Bronchial epithelial cell (primary cell): ENCODE results near the gene SLC4A8. TPM values are rescaled to one million over a fixed set of nuclear protein-coding genes. Genes with fewer than 3 reads are reported as not detected.

Source experiments
- DNase-seq: peaks from one replicate; pipeline ENCODE4 v3.0.0-alpha.2; 2010; ENCODE audit warnings: low read depth
- FAIRE-seq: peaks from 2 replicates; lab custom pipeline; 2011; peaks lifted over from hg19 to GRCh38; lab: Jason Lieb, UNC
- H3K27me3 ChIP-seq: 2 replicates; pipeline ENCODE4 v1.5.1; 2011; ENCODE audit warnings: low read length; ENCODE audit not compliant: control insufficient read depth, insufficient read depth
- H3K36me3 ChIP-seq: 2 replicates; pipeline ENCODE4 v1.5.1; 2011; ENCODE audit warnings: low read length; ENCODE audit not compliant: control insufficient read depth, insufficient read depth
- H3K4me3 ChIP-seq: 2 replicates; pipeline ENCODE4 v1.5.1; 2011; ENCODE audit warnings: mild to moderate bottlenecking, low read depth, low read length, control low read depth
- CTCF ChIP-seq: IDR thresholded peaks from 2 replicates; pipeline ENCODE4 v1.5.1; 2011; ENCODE audit warnings: mild to moderate bottlenecking, moderate library complexity, low read length, control low read depth, inconsistent platforms; ENCODE audit not compliant: insufficient read depth, severe bottlenecking
- total RNA-seq: library from RNA; depleted of rRNA; stranded (reverse); fragments of >200 nt; gene quantifications from 2 replicates; pipeline ENCODE4 v1.2.1, GENCODE V29; 2014

SLC4A8 gene
- 0.26 and 0.64 TPM in 2 replicates for total RNA-seq

GRCh38 chr12:51424662-51425539, at the start of gene SLC4A8:
TSS of gene SLC4A8 (plus strand) at chr12:51424831. CDS start at chr12:51424988, 157 bp downstream.
- Histone ChIP-seq H3K27me3 (peaks cover 6% of the 10 kb centered on the region), H3K36me3 (no peaks in the 10 kb centered on the region), H3K4me3 (peak within 1 kb of the TSS; percentile 33)
- peak; percentile 83 for TF ChIP-seq CTCF
- DNase-seq: peak; percentile 30
- FAIRE-seq: no peak

- Histone ChIP-seq H3K4me3 (no peak overlapping the region), H3K27me3 (no peaks in the 10 kb centered on the region), H3K36me3 (peaks cover 16% of the 10 kb centered on the region)
- no peak for DNase-seq
- TF ChIP-seq CTCF: no peak
- no peak for FAIRE-seq
Observed at GRCh38 chr12:51374856-51375255, 49.8 kb upstream of the SLC4A8 start.

- Histone ChIP-seq H3K27me3 (no peaks in the 10 kb centered on the region), H3K36me3 (peaks cover 19% of the 10 kb centered on the region), H3K4me3 (no peak overlapping the region)
- DNase-seq (no peak), FAIRE-seq (no peak)
- TF ChIP-seq CTCF: no peak
Observed at GRCh38 chr12:51377099-51377984, 47.3 kb upstream of the SLC4A8 start.

GRCh38 chr12:51378749-51379148, 45.9 kb upstream of the SLC4A8 start:
- TF ChIP-seq CTCF: no peak
- FAIRE-seq: no peak
- H3K36me3 ChIP-seq: peaks cover 21% of the 10 kb centered on the region
- no peak overlapping the region for H3K4me3 ChIP-seq
- H3K27me3 ChIP-seq: no peaks in the 10 kb centered on the region
- DNase-seq: no peak

- no peak for TF ChIP-seq CTCF
- no peak for FAIRE-seq
- Histone ChIP-seq H3K36me3 (peaks cover 19% of the 10 kb centered on the region), H3K27me3 (no peaks in the 10 kb centered on the region), H3K4me3 (no peak overlapping the region)
- DNase-seq: no peak
Observed at GRCh38 chr12:51379571-51379970, 45.1 kb upstream of the SLC4A8 start.
